Brain microvascular endothelial cell (primary cell): ENCODE results near the gene HPN.

Source experiments
- DNase-seq: peaks from one replicate; pipeline ENCODE4 v3.0.0-alpha.2; 2020
- H3K27ac ChIP-seq: fragments of 250-450 bp; sonication (Bioruptor Pico); 2 replicates; pipeline ENCODE4 v1.5.1; 2020; ENCODE audit warnings: mild to moderate bottlenecking, moderate library complexity
- H3K27me3 ChIP-seq: fragments of 250-450 bp; sonication (Bioruptor Pico); replicated peaks from 2 replicates; pipeline ENCODE4 v1.5.1; 2020; ENCODE audit warnings: mild to moderate bottlenecking
- H3K36me3 ChIP-seq: fragments of 250-450 bp; sonication (Bioruptor Pico); replicated peaks from 2 replicates; pipeline ENCODE4 v1.5.1; 2020; ENCODE audit warnings: mild to moderate bottlenecking
- H3K4me3 ChIP-seq: 2 replicates; pipeline ENCODE4 v1.5.1; 2011; ENCODE audit warnings: low read depth, mild to moderate bottlenecking, control low read depth, low read length, moderate library complexity
- in situ Hi-C: cut with HindIII; loops from 2 replicates; pipeline ENCODE4 v1.10.0; 2017; ENCODE audit warnings: low sequenced_read_pairs, low pct_ligation_motif_present
- TF ChIP-seq, protein P1 (sequence below): IDR thresholded peaks from 2 replicates; pipeline ENCODE4 v1.5.1; 2011; ENCODE audit warnings: low read depth, mild to moderate bottlenecking, moderate library complexity, low read length, control low read depth, inconsistent platforms; ENCODE audit errors: missing control alignments

Gene HPN

DNA sequence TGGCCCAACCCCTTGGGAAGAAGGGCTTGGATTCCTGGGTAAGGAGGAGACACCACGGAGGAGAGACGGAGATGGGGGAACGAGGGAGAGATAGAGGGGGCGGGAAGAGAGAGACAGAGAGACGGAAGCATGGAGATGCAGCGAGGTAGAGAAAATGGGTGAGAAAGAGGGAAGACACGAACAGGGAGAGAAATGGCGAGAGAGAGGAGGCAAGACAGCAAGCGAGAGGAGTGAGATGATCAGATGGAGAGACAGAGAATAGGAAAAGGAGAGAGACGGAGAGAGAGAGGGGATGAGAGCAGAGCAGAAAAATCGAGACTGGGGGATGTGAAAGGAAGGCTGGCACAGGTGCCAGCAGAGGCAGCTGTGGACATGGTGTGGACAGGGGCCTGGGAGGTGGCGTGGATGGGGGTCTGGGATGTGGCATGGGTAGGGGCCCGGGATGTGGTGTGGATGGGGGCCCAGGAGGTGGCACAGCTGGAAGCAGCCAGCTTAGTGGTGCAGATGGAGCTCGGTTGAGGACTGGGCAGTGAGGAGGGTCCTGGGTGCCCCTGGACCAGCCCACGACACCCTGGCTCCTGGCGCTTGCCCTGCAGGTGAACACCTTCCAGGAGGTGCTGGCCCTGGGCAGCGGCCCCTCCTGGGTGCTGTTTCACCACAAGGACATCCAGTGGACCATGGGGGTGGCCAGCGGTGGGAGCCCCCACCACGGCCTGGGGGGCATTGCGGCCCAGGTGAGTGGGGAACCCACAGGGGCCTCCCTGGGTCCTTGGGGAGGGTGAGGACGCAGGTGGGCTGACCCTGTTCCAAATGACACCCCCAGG lies 33.9 kb downstream of the HPN start:
- in situ Hi-C loops, result no loop called here
- no peak for DNase-seq
- Histone ChIP-seq H3K4me3 (no peak overlapping the region), H3K27me3 (no peaks in the 10 kb centered on the region), H3K27ac (no peak overlapping the region), H3K36me3 (no peaks in the 10 kb centered on the region)
- TF ChIP-seq, protein P1, sequence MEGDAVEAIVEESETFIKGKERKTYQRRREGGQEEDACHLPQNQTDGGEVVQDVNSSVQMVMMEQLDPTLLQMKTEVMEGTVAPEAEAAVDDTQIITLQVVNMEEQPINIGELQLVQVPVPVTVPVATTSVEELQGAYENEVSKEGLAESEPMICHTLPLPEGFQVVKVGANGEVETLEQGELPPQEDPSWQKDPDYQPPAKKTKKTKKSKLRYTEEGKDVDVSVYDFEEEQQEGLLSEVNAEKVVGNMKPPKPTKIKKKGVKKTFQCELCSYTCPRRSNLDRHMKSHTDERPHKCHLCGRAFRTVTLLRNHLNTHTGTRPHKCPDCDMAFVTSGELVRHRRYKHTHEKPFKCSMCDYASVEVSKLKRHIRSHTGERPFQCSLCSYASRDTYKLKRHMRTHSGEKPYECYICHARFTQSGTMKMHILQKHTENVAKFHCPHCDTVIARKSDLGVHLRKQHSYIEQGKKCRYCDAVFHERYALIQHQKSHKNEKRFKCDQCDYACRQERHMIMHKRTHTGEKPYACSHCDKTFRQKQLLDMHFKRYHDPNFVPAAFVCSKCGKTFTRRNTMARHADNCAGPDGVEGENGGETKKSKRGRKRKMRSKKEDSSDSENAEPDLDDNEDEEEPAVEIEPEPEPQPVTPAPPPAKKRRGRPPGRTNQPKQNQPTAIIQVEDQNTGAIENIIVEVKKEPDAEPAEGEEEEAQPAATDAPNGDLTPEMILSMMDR, result no peak

DNA sequence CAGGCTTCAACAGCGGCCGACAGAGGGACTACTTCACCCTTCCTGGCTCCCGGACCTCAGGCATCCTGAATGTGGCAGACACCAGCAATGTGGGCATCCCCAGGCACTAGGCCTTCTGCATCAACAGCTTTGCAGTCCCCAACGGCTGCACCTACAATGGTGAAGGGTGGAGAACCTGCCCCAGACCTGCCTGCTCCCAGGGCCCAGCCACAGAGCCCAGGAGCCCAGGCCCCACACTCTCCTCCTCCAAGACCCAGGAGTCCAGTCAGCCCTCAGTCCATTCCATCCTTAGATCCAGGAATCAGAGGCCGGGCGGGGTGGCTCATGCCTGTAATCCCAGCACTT lies 34.5 kb downstream of the HPN start:
- Histone ChIP-seq H3K27me3 (no peaks in the 10 kb centered on the region), H3K27ac (no peak overlapping the region), H3K36me3 (no peaks in the 10 kb centered on the region), H3K4me3 (no peak overlapping the region)
- in situ Hi-C loops, result no loop called here
- TF ChIP-seq, protein P1, result no peak
- no peak for DNase-seq

DNA sequence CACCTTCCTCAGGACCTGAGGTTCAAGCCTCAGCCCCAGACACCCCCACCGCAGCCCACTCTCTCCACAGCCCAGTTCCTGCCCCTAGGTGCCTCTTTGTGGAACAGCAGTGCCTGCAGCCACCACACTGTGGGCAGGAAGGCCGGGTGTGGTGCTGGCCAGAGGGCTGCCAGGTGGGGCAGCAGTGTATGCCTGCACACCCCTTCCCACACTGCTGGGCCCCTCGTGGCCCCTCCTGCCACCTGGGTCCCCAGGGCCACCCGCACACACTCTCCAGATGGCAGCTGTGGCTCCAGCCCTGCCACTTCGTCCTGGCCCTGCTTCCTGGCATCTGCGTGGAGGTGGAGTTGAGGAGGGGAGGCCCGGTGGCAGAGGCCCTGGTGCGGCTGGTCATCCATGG lies 35.1 kb downstream of the HPN start:
- TF ChIP-seq, protein P1, result no peak
- Histone ChIP-seq H3K27ac (no peak overlapping the region), H3K36me3 (no peaks in the 10 kb centered on the region), H3K4me3 (no peak overlapping the region), H3K27me3 (no peaks in the 10 kb centered on the region)
- in situ Hi-C loops, result no loop called here
- no peak for DNase-seq

DNA sequence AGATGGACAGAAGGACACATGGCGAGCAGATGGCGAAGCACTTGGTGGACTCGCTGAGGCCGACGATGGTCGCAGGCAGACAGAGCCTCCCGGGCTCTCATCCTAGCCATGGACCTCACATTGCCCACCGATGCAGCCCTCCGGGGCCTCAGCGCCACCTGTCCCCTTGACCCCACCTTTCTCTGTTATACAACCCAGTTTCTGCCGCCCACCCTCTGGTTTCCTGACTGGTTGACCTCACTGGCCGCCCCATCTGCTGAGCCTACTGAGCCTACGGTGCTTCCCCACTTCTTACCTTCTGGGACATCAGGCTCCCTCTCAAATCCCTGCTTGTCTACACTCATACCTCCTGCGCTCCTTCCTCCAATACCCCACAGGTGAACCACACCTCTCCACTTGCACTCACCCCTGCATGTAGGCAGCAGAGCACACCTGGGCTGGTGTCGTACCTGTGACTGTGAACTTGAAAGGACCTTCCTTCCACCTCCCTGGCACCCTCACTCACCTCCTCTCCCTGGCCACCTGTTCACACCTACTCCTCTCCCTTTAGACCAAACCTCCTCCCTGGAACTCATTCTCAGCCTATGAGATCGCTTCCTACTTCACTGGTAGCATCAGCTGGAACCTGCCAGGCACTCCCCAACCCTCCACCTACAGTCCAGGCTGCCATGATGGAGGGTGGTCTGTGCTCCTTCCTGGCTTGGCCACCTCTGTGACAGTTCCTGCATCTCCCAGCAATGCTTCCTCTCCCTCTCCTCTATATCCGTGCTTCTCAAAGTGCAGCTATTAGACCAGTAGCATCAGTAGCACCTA lies 36.1 kb downstream of the HPN start:
- Histone ChIP-seq H3K4me3 (no peak overlapping the region), H3K36me3 (no peaks in the 10 kb centered on the region), H3K27me3 (no peaks in the 10 kb centered on the region), H3K27ac (no peak overlapping the region)
- TF ChIP-seq, protein P1, result no peak
- no peak for DNase-seq
- in situ Hi-C loops, result no loop called here

DNA sequence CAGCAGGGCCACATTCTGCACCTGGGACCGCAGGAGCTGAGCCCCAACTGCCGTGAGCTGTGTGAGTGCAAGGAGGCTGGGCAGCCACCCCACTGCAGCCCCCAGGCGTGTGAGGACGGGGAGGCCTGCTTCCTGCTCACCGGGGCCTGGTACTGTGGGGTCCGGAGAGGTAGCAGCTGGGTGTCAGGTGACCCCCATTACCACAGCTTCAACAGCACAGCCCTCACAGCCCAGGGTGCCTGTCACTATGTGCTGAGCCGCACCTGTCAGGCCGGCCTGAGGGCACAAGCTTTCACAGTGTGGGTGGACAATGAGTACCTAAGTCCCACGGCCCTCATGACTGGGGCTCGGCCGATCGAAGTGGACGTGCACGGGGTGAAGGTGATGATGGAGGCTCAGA lies 38.3 kb downstream of the HPN start:
- in situ Hi-C loops, result no loop called here
- no peaks in the 10 kb centered on the region for H3K27me3 ChIP-seq
- TF ChIP-seq, protein P1, result no peak
- no peaks in the 10 kb centered on the region for H3K36me3 ChIP-seq
- H3K27ac ChIP-seq, result no peak overlapping the region
- H3K4me3 ChIP-seq, result no peak overlapping the region
- no peak for DNase-seq
